Subcutaneous adipose tissue (tissue), 4 donors: Measurements from ENCODE around the gene RBBP8NL. TPM values are rescaled to one million over a fixed set of nuclear protein-coding genes. Genes with fewer than 3 reads are reported as not detected.

Experiments
- CTCF ChIP-seq: fragments of 450-650 bp; IDR thresholded peaks from one replicate; pipeline ENCODE4 v1.5.1; 2016; ENCODE audit warnings: low read depth, mild to moderate bottlenecking, control low read depth, antibody characterized with exemption, moderate library complexity
- total RNA-seq, 4 donors: library from RNA; depleted of rRNA; stranded (reverse); fragments of >200 nt; gene quantifications; one replicate each; pipeline ENCODE4 v1.1.0, GENCODE V29; 2016

RBBP8NL gene
- total RNA-seq, 4 donors from 2014 or later = not detected

- no peak for TF ChIP-seq CTCF
These were observed 18.1 kb downstream of the RBBP8NL start for GRCh38 chr20:62409086-62409853.

- no peak for TF ChIP-seq CTCF
These were observed 18.7 kb downstream of the RBBP8NL start for GRCh38 chr20:62408640-62409039.

- no peak for TF ChIP-seq CTCF
These were observed 19.3 kb downstream of the RBBP8NL start for GRCh38 chr20:62408055-62408454.

- no peak for TF ChIP-seq CTCF
These were observed 19.9 kb downstream of the RBBP8NL start, which contains the start of gene CABLES2 for GRCh38 chr20:62407221-62407992. Gene CABLES2, minus strand, starts transcription at chr20:62407285. Its CDS starts 9 bp downstream, at chr20:62407276.

GRCh38 chr20:62406635-62407176, 20.6 kb downstream of the RBBP8NL start:
- TF ChIP-seq CTCF = no peak

- no peak for TF ChIP-seq CTCF
These were observed 21.3 kb downstream of the RBBP8NL start for GRCh38 chr20:62405981-62406513.
